HG03025 (cell line): ENCODE data around the gene CCDC74A.
A peak's percentile ranks its signal among the peaks of the same experiment; 100 is the strongest.
"Not testable (repeated sequence)": the region's sequence is repeated elsewhere in the genome, so short reads cannot be mapped to it uniquely, and the experiment has no call there.

Experiments
- ATAC-seq: cut with Tn5 transposase; IDR thresholded peaks from one replicate; pipeline ENCODE4 v1.9.1; 2021; ENCODE audit warnings: mild to moderate bottlenecking, moderate library complexity; ENCODE audit not compliant: unreplicated experiment, low FRiP score

Gene CCDC74A

DNA sequence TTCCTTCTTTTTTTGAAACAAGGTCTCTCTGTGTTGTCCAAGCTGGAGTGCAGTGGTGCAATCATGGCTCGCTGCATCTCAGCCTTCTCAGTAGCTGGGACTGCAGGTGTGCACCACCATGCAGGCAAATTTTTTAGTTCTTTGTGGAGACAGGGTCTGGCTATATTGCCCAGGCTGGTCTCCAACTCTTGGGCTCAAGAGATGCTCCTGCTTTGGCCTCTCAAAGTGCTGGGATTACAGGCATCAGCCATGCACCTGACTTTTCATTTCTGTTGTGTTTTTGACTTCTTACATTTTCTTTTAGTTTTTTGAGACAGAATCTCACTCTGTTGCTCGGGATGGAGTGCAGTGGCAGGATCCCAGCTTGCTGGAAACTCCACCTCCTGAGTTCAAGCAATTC, 2.4 kb upstream of the CCDC74A start:
- ATAC-seq: not testable (repeated sequence)

DNA sequence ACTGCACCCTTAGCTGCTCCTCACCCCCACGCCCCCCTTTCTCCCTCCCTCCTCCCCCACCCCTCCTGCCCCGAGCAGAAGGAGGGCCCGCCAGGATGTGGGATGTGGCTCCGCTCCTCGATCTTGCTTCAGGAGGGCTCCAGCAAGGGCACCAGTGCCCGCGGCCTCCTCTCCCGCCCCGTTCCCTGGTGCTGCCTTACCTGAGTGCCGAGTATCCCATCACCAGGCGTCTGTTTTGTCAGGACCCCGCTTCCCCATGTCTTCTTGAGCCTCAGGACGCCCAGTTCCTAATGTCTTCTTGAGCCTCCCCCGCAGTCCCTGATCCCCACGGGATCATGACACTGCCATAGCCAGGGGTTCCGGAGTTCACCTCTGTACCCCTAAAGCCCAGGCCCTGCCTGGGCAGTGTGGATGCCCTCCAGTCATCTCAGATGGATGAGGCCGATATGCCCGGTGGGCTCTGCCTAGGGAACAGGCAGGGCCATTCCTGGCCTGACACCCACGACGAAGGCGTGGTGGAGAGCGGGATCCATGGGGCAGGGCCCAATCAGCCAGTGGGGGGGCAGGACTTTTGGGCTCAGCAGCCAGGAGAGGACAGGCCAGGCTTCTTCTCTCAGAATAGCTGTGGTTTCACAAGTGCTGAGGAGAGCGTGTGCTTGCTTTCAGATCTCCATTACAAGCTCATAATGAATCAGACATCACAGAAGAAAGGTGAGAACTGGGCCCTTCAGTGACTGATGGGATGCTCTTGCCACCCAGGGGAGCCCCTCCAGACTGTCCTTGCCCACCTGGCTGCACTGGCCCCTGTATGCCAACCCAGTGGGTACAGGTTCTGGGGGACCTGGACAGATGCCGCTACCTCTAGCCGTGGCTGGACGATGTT, 1.5 kb downstream of the CCDC74A start:
- ATAC-seq: peak; percentile 58

DNA sequence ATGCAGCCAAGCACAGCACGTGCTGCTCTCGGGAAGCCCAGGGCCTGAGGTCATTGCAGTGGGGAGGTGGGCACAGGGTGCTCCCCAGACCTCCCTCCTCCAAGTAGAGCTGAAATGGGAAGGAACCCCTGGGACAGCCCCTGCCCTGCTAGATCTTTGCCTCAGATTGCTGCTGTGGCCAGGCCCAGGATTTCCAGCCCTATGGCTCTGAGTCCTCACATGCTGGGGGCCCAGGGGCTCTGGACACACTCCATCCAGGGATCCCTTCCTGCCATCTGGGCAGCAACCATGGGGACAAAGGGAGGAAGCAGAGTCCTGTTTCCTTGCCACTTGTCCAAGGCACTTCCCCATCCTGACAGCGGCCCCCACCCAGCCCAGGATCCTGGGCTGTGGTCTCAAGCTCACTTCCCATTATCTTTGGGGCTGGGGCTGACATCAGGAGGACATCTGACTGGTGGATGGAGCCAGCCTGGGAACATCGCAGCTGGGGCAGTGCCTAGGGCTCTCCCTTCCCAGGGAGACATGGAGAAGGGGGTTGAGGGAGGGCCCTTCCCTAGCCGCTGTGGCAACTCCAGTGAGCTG, 2.3 kb downstream of the CCDC74A start:
- ATAC-seq: not testable (repeated sequence)

DNA sequence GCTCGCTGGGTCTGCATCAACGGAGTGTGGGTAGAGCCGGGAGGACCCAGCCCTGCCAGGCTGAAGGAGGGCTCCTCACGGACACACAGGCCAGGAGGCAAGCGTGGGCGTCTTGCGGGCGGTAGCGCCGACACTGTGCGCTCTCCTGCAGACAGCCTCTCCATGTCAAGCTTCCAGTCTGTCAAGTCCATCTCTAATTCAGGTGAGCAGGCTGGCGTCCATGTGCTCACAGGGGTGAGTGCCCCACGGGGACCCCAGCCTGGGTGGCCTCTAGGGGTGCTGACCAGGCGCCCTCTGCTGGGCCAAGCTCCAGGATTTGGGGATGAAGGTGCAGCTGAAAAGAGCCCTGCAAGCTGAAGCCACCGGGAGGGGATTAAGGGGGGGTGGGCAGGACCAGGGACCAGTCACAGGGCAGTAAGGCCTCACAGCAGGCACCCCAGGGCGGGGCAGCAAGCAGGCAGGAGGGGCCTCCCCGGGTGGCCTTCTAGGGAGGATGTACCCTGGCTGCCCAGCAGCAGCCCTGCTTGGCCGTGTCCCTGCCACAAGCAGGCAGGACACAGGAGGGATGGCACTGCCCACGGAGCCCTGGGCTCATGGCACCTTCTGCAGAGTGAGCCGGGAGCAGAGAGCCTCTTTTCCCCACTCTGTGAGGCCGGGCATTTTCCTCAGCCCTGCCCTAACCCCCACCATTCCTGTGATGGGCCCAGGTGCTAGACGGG, 3.1 kb downstream of the CCDC74A start:
- not testable (repeated sequence) for ATAC-seq

DNA sequence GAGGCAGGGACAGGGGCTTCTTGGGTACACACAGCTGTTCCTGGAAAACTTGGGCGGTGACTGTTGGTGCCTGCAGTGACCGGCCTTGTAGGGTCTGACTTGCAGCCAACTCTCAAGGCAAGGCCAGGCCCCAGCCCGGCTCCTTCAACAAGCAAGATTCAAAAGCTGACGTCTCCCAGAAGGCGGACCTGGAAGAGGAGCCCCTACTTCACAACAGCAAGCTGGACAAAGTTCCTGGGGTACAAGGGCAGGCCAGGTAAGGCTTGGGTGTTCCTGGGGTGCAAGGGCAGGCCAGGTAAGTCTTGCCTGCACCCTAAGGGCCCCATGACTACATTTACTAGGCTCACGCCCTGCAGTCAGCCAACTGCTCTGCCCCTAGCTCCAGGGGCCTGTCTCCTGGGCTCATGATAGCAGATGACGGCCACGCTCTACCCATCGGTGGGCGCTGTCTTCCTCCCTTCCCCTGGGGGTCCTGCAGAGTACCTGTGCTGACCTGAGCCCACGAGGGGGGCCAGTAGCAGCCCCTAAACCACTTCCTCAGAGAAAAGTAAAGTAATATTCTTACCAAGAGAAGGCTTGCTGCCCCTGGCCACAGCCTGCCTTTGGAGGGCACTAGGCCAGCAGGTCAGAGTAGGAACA, 4.0 kb downstream of the CCDC74A start:
- ATAC-seq: not testable (repeated sequence)

DNA sequence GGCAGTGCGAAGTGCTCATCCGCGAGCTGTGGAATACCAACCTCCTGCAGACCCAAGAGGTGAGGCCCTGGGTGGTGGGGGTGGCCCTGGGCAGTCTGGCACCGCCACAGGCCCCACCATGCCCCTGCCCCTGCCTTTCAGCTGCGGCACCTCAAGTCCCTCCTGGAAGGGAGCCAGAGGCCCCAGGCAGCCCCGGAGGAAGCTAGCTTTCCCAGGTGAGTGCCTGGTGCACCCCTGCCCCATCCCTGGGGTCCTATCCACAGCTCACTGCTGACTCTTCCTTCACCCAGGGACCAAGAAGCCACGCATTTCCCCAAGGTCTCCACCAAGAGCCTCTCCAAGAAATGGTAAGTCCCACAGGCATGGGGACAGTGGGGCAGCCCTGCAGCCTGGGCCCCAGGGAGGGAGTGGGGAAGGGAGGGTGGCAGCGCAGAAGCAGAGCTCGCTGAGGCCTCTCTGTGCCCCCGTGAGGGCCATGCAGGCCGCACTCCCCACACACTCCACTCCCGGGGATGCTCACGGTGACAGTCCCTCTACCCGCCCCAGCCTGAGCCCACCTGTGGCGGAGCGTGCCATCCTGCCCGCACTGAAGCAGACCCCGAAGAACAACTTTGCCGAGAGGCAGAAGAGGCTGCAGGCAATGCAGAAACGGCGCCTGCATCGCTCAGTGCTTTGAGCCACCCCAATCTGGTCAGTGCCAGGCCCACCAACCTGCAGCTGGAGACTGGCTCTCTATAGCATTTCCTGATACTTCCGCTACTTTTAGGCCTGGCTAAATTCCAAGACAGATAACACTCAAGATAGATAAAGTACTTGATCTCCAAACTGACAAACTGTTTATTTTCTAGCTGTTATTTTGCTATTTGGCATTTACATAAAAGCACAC, 5.3 kb downstream of the CCDC74A start:
- not testable (repeated sequence) for ATAC-seq

DNA sequence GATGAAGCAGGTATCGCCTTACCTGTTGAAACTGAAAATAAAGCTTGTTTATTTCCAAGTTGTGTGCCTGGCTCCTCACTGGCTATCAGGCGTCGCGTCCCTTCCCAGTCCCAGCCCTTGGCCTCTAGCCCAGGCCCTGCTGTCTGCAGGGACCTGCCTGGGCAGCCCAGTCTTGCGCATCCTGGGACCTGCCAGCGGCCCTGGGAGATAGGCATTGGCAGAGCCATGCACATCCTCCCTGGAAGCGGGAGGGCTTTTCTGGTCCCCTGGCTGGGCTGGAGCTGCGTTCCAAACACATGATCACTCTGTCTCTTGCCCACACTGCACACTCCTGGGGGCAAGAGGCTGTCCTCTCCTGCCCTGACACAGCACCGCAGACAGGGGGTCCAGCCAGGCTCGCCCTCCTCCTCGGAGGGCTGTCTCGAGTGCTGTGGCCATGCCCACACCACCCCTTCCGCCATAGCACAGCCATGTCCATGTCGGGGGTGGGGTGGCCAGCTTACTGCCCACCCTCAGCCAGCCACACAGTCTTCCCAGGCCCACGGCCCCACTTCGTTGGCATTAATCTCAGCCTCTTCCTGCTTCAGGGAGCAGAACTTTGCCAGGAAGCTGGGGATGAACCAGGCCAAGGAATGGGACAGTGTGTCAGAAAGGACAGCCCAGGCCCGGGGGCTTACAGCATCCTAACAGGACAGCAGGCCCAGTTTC, 6.1 kb downstream of the CCDC74A start:
- ATAC-seq: not testable (repeated sequence)

DNA sequence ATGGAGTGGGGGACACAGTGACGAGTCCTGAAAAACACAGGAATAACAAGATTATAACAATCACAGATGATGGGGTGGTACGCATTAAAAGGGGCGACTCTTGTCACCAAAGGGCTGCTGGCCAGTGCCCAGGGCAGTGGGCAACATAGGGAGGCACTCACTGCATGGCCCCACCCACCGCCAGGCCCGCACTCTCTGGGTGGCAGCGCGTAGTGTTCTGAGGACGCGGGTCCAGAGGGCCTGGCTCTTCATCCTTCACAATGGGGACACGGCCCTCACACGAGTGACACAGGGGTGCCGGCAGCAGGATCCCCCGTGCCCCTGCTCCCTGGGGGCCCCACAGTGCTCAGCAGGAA, 6.6 kb downstream of the CCDC74A start:
- not testable (repeated sequence) for ATAC-seq

DNA sequence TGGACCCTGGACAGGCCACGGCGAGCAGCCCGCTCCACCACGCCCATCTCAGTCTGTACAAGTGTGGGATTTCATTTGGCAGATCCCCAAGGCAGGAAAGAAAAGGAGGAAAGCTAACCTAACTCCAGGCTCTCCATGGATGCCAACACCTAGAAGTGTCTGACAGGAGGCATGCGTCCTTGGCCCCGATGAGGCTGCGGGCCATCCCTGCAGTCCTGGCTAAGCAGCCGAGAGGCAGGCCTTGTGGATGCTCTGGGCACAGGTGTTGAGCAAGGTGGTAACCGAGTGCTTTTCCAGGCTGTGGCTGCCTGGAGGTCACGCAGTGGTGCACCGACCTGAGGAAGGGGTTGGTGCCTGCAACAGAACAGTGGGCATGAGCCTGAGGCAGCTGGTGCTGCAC, 7.3 kb downstream of the CCDC74A start:
- not testable (repeated sequence) for ATAC-seq

DNA sequence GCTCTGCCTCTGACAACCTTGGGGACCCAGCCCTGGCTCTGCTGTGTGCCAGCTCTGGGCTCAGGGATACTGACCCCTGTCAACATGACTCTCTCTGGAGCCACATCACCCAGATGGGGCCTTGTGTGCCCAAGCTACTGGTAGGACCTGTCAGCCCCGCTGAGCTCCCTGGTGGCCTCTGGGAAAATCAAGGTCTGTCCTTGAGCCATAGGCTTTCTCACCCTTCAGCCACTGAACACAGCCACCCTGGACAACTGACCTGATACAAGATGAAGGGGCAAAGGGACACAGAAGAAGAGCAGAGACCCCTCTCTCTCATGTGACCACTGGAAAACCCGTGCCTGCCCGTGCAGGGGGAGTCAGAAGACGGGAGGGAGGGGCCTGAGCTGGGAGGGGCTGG, 7.8 kb downstream of the CCDC74A start:
- no peak for ATAC-seq

DNA sequence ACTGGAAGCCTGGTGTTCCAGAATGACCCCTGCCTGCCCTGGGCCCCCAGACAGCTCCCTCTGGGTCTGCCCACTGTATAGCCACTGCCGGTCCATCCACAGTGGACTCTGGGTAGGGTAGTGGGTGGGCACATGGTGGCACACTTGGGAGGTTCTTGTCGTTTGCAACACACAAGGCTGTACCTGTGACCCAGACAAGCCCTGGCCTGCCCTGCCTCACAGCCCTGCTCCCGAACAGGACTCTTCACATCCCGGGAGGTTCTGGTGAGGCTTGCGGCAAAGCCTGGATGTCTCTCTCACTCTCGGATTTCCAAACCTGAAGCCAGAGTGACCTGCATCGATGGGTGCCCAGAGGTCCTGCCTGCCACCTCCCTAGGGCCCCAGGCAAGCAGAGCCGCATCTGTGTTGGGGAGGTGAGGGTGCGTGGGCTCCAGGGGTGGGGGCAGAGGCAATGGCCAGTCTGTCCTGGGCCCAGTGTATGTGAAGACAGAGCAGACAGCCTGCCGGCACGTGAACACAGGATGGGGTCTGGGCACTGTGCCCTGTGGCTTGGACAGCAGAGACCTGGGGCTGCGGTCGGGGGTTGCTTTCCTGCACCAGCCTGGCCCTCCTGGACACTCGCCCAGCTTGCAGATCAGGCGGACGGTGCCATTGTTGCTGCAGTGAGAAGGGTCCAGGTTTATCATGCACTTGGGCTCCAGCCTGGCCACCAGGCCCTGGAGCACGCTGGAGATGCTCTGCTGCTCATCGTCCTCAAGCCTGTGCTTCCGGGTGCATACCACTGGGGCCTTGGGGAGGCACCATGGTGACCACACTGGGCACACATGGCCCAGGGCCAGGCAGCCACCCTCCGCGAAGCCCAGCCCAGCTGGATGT, 8.5 kb downstream of the CCDC74A start:
- ATAC-seq: not testable (repeated sequence)

DNA sequence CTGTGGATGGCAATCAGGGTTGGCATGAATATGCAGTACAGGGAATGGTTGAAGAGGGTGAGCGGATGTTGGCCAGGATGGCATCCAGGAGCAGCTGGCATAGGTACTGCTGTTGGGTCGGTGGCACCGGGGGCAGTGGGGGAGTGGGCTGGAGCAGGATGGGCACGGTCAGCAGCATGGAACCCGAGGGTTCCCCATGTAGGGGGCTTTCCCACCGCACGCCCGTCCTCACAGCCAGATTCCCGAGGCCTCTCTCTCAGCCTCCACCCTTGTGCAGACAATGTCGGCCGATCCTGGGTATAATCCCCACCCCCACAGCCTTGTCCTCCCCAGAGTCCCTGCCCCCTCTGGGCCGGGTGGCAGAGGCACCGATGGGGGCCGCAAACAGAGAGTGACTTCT, 9.2 kb downstream of the CCDC74A start:
- ATAC-seq: not testable (repeated sequence)

DNA sequence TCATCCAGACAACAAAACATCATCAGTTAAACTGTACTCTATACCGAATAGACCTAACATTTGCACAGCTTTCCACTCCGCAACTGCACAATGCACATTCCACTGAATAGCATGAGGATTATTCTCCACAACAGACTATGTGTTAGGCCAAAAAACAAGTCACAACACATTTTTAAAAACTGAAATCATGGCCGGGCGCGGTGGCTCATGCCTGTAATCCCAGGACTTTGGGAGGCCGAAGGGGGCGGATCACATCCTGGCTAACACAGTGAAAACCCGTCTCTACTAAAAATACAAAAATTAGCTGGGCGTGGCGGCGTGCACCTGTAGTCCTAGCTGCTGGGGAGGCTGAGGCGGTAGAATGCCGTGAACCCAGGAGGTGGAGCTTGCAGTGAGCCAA, 11.2 kb downstream of the CCDC74A start:
- ATAC-seq: not testable (repeated sequence)

DNA sequence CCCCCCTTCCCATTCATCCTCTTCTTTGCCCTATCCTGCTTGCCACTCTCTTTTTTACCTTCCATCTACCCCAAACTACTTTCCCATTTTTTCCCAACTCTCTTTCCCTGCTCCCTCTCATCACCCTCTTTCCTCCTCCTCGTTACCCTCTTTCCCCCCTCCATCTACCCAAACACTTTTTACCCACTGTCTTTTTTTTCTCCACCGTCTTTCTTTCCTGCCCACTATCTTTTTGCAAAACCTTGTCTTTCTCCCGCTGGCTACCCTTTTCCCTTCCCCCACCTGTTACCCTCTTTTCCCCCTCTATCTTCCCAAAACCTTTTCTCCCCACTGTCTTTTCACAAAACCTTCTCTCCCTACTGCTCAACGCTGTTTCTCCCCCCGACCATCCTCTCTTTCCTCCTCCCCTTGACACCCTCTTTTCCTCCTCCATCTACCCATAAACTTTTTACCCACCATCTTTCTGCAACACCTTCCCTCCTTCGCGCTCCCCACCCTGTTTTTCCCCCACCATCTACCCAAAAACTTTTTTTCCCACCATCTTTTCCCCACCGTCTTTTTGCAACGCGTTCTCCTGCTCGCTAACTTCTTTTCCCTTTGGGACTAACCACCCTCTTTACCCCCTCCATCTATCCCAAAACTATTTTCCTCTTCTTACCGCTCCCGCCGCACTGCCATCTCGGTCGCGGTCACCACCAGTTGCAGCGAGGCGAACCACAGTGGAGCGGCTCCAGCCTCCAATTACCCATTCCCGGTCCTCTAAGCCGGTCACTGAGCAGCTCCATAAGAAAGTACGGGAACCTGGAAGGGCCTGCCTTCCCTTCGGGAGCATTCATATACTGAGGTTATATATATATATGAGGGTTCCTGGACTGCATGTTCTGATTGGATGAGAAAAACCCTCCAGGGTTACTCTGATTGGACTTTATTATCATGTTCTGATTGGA, 15.0 kb downstream of the CCDC74A start:
- no peak for ATAC-seq

DNA sequence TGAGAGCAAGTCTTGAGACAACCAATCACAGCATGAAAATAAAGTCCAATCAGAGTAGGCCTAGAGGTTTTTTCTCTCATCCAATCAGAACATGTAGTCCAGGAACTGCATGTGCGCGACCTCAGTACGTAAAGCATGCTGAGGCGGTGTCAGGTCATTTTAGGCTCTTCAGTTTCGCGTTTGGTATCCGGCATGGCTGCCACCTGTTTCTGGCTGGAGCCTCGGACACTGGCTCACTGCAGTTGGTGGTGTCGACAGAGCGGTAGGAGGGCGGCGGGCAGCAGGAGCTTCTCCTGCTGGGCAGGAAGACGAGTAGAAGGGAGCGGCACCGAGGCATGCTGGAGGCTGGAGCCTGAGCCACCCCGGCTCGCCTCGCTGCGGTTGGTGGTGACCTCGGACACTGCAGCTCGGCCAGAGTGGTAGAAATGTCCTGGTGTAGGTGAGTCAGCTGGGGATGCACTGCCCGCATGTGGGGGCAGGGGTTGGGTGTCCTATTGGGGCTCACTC, 15.8 kb downstream of the CCDC74A start:
- no peak for ATAC-seq

DNA sequence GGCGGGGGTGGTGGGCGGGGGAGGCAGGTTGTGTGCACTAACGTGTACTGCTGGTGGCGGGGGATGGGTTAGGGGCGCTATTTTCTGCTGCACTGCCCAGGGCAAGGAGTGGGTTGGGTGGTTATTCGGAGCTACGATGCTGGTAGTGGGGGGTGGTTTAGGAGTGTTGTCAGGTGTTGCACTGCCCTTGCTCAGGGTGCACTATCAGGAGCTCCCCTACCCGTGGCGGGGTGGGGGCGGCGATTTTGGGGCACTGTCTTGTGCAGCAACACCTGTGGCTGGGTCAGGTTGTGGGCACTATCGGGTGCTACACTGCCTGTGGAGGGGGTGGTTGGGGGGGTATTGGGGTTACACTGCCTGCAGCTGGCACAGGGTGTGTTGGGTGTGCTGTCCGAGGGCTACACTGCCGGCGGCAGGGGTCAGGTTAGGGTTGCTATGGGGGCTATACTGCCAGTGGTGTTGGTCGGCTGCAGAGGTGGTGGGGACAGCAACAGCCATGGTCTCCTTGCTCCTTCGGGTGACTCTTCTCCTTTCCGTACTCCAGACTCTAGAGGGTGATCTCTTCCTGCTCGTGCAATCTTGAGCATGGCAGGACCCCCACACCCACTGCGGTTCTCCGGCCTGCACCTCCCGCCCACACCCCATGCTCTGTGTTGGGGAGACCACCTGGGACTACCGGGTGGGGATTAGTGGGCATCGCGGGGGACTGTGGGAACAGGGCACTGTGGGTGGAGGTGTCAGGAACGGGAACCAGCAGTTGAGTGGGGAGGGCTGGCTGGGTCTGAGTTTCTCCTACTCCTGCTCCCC, 16.5 kb downstream of the CCDC74A start:
- ATAC-seq: not testable (repeated sequence)
